ENCODE data around the gene SEL1L.
A peak's percentile ranks its signal among the peaks of the same experiment; 100 is the strongest.

SEL1L gene

DNA sequence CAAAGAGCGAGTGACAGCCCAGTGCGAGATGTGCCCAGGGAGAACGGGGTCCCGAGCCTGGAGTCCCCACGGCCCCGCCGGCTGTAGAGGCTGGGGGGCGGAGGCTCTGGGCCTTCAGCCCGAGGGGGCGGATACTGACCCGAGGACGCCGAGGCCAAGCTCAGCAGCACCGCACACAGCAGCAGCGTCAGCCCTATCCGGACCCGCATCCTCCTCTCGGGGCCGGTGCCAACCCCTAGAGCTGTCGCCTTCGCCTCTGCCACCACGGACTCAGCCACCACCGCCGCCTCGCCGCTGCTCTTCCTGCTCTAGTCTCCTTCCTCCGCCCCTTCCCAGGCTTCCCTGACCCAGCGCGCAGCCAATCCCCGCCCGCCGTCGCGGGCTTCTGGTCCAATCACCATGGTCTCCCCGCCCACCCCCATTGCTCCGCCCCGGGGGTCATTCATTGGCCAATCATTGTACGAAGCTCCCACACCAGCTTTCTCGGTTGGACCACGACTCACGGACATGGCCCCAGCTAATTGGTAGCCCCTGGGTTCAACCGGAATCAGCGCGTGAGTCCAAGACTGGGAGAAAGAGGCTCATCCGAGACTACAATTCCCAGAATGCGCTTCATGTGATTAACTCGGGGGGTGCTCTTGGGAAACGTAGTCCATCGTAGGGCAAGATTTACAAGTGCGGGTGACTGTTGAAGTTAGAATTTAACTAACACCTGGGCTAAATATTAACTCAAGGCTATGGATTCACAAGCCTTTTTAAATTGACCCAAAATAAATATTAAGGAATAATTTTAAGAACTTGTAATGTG, at the start of gene SEL1L:
Gene SEL1L, minus strand, starts transcription at position 318 of the 808 bp plus-strand sequence. Its CDS starts 109 bp downstream, at position 209.
- in situ Hi-C loops (cut with MboI; ENCODE audit: low sequenced_read_pairs), result no loop called here
- Histone ChIP-seq H3K36me3 (replicated peaks) (0 out of 2 replicates have a peak, but pooled peaks cover 2% of the 10 kb centered on the region), H3K27me3 (ENCODE audit: low read depth) (no peaks in the 10 kb centered on the region), H3K9me3 (no peaks in the 10 kb centered on the region), H3K4me3 (peak within 1 kb of the TSS; percentile 89), H3K4me1 (peaks cover 13% of the 10 kb centered on the region)
- peak; percentile 99 to 100 for DNase-seq (ENCODE audit: low spot score in 2 of 2)

DNA sequence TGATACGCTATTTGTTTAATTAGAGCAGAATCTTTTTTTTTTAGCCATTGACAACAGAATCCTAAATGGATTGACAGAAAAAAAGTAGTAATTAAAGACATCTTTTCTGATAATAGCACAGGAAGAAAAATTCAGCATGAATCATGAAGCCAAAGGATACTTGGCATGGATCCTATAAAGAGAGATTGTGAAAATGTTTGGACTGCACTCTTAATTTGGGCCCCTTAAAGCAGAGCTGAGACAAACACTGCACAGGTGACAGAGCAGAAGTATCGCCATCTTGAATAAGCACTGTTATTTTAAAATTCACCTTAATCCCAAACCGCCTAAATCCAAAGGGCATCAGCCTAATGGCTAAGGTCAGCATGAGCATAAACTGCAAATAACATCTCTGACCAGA, 48.8 kb upstream of the SEL1L start:
- Histone ChIP-seq H3K27me3 (ENCODE audit: low read depth) (no peaks in the 10 kb centered on the region), H3K4me3 (no peak overlapping the region), H3K4me1 (no peaks in the 10 kb centered on the region), H3K36me3 (replicated peaks) (no peaks in the 10 kb centered on the region), H3K9me3 (no peaks in the 10 kb centered on the region)
- in situ Hi-C loops (cut with MboI; ENCODE audit: low sequenced_read_pairs), result no loop called here
- no peak for DNase-seq (ENCODE audit: low spot score in 2 of 2)

DNA sequence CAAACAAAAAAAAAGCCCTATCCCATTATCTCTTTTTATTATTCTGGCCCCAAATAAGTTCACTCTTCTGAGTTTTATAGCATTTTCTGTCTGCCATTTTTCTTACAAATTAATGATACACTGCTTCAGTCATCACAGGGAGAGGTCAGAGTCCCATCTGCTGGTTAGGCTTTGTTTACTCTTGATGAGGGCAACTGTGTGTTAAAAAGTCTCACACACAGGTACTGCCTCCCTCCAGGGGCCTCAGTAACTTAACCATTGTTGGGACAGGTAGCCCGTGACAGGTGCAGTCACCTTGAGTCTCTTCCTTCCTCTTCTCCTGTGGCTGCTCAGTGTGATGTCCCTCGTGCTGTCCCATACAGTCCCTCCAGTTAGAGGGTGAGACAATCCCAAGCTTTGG, 45.5 kb upstream of the SEL1L start:
- no peak overlapping the region for H3K4me3 ChIP-seq
- H3K27me3 ChIP-seq (ENCODE audit: low read depth), result no peaks in the 10 kb centered on the region
- DNase-seq (ENCODE audit: low spot score in 2 of 2), result no peak
- H3K36me3 ChIP-seq (replicated peaks), result no peaks in the 10 kb centered on the region
- no peaks in the 10 kb centered on the region for H3K9me3 ChIP-seq
- in situ Hi-C loops (cut with MboI; ENCODE audit: low sequenced_read_pairs), result no loop called here
- no peaks in the 10 kb centered on the region for H3K4me1 ChIP-seq

DNA sequence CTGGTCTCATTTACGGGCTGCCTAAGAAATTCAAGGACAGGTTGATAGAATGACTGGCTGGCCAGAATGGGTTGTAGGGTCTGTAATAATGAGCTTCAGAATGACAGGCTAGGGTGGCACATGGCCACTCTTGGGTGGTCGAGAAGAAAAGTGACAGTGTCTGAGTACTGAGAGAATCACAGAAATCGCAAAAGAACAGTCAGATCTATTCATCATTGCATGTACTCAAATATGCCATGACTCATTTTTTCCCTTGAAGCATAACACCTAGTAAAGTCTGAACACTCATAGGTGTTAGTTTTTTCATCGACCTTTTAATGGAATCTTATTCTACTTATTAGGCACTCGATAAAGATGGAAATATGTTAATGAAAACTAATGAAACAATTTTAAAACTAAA, 37.8 kb upstream of the SEL1L start:
- no peak overlapping the region for H3K4me3 ChIP-seq
- in situ Hi-C loops (cut with MboI; ENCODE audit: low sequenced_read_pairs), result no loop called here
- no peaks in the 10 kb centered on the region for H3K4me1 ChIP-seq
- DNase-seq (ENCODE audit: low spot score in 2 of 2), result no peak
- no peaks in the 10 kb centered on the region for H3K9me3 ChIP-seq
- H3K27me3 ChIP-seq (ENCODE audit: low read depth), result no peaks in the 10 kb centered on the region
- H3K36me3 ChIP-seq (replicated peaks), result no peaks in the 10 kb centered on the region

DNA sequence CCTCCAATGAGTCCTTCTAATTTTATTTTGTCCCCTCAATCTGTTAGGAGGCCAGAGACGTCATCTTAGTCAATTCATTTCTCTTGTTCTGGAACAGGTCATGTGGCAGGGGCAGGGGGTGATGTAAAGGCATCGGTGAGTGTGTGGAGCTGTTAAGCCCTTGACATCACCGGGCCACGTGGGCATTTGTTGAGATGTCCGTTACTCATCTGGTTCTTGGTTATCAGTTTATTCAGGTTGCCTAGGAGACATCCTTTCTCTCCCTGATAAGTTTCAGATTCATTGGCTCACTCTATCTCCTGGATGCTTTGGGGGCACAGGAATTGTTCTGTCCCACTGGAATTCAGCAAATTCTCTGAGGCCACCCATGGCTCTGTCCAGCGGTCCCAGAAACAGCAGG, 33.6 kb upstream of the SEL1L start:
- H3K9me3 ChIP-seq, result no peaks in the 10 kb centered on the region
- in situ Hi-C loops (cut with MboI; ENCODE audit: low sequenced_read_pairs), result no loop called here
- no peak for DNase-seq (ENCODE audit: low spot score in 2 of 2)
- H3K4me3 ChIP-seq, result no peak overlapping the region
- H3K36me3 ChIP-seq (replicated peaks), result no peaks in the 10 kb centered on the region
- no peaks in the 10 kb centered on the region for H3K27me3 ChIP-seq (ENCODE audit: low read depth)
- H3K4me1 ChIP-seq, result no peaks in the 10 kb centered on the region

GRCh38 chr14:81565441-81566290, 32.0 kb upstream of the SEL1L start:
- H3K27me3 ChIP-seq (ENCODE audit: low read depth), result no peaks in the 10 kb centered on the region
- no peaks in the 10 kb centered on the region for H3K36me3 ChIP-seq (replicated peaks)
- no peaks in the 10 kb centered on the region for H3K4me1 ChIP-seq
- in situ Hi-C loops (cut with MboI; ENCODE audit: low sequenced_read_pairs), result no loop called here
- no peaks in the 10 kb centered on the region for H3K9me3 ChIP-seq
- H3K4me3 ChIP-seq, result no peak overlapping the region
- peak; percentile 30 to 56 for DNase-seq (ENCODE audit: low spot score in 2 of 2)

GRCh38 chr14:81562818-81563217, 29.2 kb upstream of the SEL1L start:
- Histone ChIP-seq H3K27me3 (ENCODE audit: low read depth) (no peaks in the 10 kb centered on the region), H3K36me3 (replicated peaks) (no peaks in the 10 kb centered on the region), H3K4me1 (no peaks in the 10 kb centered on the region), H3K9me3 (no peaks in the 10 kb centered on the region), H3K4me3 (no peak overlapping the region)
- in situ Hi-C loops (cut with MboI; ENCODE audit: low sequenced_read_pairs), result no loop called here
- DNase-seq (ENCODE audit: low spot score in 2 of 2), result no peak

- H3K4me1 ChIP-seq, result no peaks in the 10 kb centered on the region
Observed at GRCh38 chr14:81561084-81561775, 27.6 kb upstream of the SEL1L start.

GRCh38 chr14:81559385-81559784, 25.7 kb upstream of the SEL1L start:
- Histone ChIP-seq H3K9me3 (no peaks in the 10 kb centered on the region), H3K27me3 (ENCODE audit: low read depth) (no peaks in the 10 kb centered on the region), H3K36me3 (replicated peaks) (no peaks in the 10 kb centered on the region), H3K4me3 (no peak overlapping the region), H3K4me1 (no peaks in the 10 kb centered on the region)
- in situ Hi-C loops (cut with MboI; ENCODE audit: low sequenced_read_pairs), result no loop called here
- DNase-seq (ENCODE audit: low spot score in 2 of 2), result no peak

More at GRCh38 chr14:81561084-81561775, 27.6 kb upstream of the SEL1L start:
- Histone ChIP-seq H3K36me3 (replicated peaks) (no peaks in the 10 kb centered on the region), H3K27me3 (ENCODE audit: low read depth) (no peaks in the 10 kb centered on the region), H3K9me3 (no peaks in the 10 kb centered on the region), H3K4me3 (no peak overlapping the region)
- in situ Hi-C loops (cut with MboI; ENCODE audit: low sequenced_read_pairs), result no loop called here
- no peak for DNase-seq (ENCODE audit: low spot score in 2 of 2)

GRCh38 chr14:81557146-81557545, 23.5 kb upstream of the SEL1L start:
- no peak overlapping the region for H3K4me3 ChIP-seq
- DNase-seq (ENCODE audit: low spot score in 2 of 2), result no peak
- H3K27me3 ChIP-seq (ENCODE audit: low read depth), result no peaks in the 10 kb centered on the region
- H3K9me3 ChIP-seq, result no peaks in the 10 kb centered on the region
- in situ Hi-C loops (cut with MboI; ENCODE audit: low sequenced_read_pairs), result no loop called here
- no peaks in the 10 kb centered on the region for H3K4me1 ChIP-seq
- H3K36me3 ChIP-seq (replicated peaks), result no peaks in the 10 kb centered on the region

DNA sequence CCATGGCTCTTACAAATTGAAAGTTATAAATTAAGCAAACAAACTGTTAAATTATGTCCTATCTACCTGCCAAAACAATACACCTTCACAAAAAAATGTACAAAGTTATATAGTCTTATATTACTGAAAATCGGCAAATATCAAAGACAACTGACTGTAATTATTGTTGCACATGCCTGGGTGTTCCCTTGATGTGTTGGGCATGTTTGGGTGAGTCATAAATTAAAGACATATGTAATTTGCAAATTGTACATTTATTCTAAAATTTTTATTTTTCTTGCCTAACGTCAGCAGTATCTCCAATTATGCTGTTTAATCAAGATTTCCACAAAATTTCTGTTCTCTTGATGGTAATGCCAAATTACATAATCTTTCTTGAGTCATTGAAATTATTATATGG, 22.0 kb upstream of the SEL1L start:
- H3K4me3 ChIP-seq, result no peak overlapping the region
- H3K36me3 ChIP-seq (replicated peaks), result no peaks in the 10 kb centered on the region
- no peak for DNase-seq (ENCODE audit: low spot score in 2 of 2)
- H3K27me3 ChIP-seq (ENCODE audit: low read depth), result no peaks in the 10 kb centered on the region
- in situ Hi-C loops (cut with MboI; ENCODE audit: low sequenced_read_pairs), result no loop called here
- H3K9me3 ChIP-seq, result no peaks in the 10 kb centered on the region
- H3K4me1 ChIP-seq, result no peaks in the 10 kb centered on the region

DNA sequence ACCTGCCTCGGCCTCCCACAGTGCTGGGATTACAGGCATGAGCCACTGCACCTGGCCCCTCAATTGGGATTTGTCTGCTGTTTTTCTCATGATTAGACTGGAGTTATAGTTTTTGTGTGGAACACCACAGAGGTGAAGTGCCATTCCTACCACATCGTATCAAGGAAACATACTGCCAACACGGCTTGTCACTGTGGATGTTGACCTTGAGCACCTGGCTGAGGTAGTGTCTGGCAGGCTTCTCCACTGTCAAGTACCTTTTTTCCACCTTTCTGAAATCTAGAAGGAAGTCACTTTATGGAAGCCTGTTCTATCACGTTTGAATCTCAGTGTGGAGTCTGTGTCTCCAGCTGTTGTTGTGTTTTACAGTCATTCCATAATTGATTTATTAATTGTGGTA, 21.4 kb upstream of the SEL1L start:
- Histone ChIP-seq H3K9me3 (no peaks in the 10 kb centered on the region), H3K4me1 (no peaks in the 10 kb centered on the region), H3K27me3 (ENCODE audit: low read depth) (0 out of 2 replicates have a peak, but pooled peaks cover 3% of the 10 kb centered on the region), H3K4me3 (no peak overlapping the region), H3K36me3 (replicated peaks) (no peaks in the 10 kb centered on the region)
- no peak for DNase-seq (ENCODE audit: low spot score in 2 of 2)
- in situ Hi-C loops (cut with MboI; ENCODE audit: low sequenced_read_pairs), result no loop called here

- Histone ChIP-seq H3K4me1 (no peaks in the 10 kb centered on the region), H3K27me3 (ENCODE audit: low read depth) (0 out of 2 replicates have a peak, but pooled peaks cover 3% of the 10 kb centered on the region), H3K4me3 (no peak overlapping the region), H3K36me3 (replicated peaks) (no peaks in the 10 kb centered on the region), H3K9me3 (no peaks in the 10 kb centered on the region)
- in situ Hi-C loops (cut with MboI; ENCODE audit: low sequenced_read_pairs), result no loop called here
- DNase-seq (ENCODE audit: low spot score in 2 of 2), result no peak
Observed at GRCh38 chr14:81551471-81551870, 17.8 kb upstream of the SEL1L start.

Data from HAP-1 (cell line).